ENCODE results near the gene UBE2QL1. TPM values are rescaled to one million over a fixed set of nuclear protein-coding genes. Genes with fewer than 3 reads are reported as not detected.
A peak's percentile ranks its signal among the peaks of the same experiment; 100 is the strongest.

The UBE2QL1 gene
- total RNA-seq, 1 experiment from 2014 or later: 0.50 TPM

DNA sequence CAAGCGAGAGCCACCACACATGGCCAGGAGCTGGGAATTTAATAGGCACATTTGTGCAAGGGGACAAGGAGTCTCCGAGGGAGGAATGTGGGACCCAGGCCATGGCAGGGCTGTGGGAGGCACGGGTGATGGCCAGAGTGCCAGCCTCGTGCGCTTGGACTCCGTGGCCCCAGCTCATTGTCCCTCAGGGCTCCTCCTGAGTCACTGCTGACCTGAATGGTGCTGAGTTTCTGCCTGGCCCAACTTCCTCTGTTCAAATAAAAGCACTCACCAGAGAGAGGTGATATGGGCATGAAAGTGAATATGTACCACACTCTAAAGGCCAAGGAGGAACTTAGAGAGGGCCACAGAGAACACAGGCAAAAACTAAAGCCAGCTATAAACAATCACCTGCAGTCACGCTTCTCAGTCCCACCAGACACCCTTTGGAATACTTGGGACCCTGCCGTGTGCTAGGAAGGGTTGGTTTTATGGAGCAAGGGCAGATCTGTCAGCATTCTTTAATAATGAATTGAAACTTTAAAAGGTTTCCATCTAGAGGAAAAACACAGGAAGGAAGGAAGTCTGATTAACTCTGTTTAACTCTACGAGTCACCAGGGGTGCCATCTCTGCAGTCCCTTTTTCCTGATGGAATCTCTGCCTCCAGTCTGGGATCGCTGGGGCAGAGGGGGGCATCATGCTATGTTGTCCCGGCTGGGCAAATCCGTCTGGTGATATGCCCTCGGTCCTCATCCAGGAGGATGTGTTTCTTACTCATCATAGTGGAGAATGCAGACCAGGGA lies 25.1 kb upstream of the UBE2QL1 start (continued):
- TF ChIP-seq, protein P1, sequence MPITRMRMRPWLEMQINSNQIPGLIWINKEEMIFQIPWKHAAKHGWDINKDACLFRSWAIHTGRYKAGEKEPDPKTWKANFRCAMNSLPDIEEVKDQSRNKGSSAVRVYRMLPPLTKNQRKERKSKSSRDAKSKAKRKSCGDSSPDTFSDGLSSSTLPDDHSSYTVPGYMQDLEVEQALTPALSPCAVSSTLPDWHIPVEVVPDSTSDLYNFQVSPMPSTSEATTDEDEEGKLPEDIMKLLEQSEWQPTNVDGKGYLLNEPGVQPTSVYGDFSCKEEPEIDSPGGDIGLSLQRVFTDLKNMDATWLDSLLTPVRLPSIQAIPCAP (CRISPR knock-in tag; IDR thresholded peaks at IDR 0.05): no peak
- TF ChIP-seq ZNF263 (CRISPR knock-in tag; IDR thresholded peaks at IDR 0.05; ENCODE audit: low read depth): no peak
- no peak for TF ChIP-seq ZNF423 (CRISPR knock-in tag; IDR thresholded peaks at IDR 0.05)
- no peak for TF ChIP-seq RORB (CRISPR knock-in tag; IDR thresholded peaks at IDR 0.05)
- TF ChIP-seq, protein P2, sequence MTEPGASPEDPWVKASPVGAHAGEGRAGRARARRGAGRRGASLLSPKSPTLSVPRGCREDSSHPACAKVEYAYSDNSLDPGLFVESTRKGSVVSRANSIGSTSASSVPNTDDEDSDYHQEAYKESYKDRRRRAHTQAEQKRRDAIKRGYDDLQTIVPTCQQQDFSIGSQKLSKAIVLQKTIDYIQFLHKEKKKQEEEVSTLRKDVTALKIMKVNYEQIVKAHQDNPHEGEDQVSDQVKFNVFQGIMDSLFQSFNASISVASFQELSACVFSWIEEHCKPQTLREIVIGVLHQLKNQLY (CRISPR knock-in tag; IDR thresholded peaks at IDR 0.05): no peak
- TF ChIP-seq SMAD4 (CRISPR knock-in tag; IDR thresholded peaks at IDR 0.05): no peak
- TF ChIP-seq TEAD4 (CRISPR knock-in tag; IDR thresholded peaks at IDR 0.05): no peak
- no peak for TF ChIP-seq ZNF121 (CRISPR knock-in tag; IDR thresholded peaks at IDR 0.05)
- TF ChIP-seq ATF1 (CRISPR knock-in tag; IDR thresholded peaks at IDR 0.05): no peak
- TF ChIP-seq, protein P3, sequence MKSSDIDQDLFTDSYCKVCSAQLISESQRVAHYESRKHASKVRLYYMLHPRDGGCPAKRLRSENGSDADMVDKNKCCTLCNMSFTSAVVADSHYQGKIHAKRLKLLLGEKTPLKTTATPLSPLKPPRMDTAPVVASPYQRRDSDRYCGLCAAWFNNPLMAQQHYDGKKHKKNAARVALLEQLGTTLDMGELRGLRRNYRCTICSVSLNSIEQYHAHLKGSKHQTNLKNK (CRISPR knock-in tag; IDR thresholded peaks at IDR 0.05): no peak

- Mint-ChIP-seq H3K27me3 (ENCODE audit: low read depth) (peaks cover 10% of the 10 kb centered on the region; the same call in 1 of the 2 replicates), H3K4me3 (no peak overlapping the region), H3K9me3 (peaks cover 13% of the 10 kb centered on the region), H3K36me3 (no peaks in the 10 kb centered on the region), H3K27ac (no peak overlapping the region), H3K4me1 (no peaks in the 10 kb centered on the region)
- TF ChIP-seq, protein P4, sequence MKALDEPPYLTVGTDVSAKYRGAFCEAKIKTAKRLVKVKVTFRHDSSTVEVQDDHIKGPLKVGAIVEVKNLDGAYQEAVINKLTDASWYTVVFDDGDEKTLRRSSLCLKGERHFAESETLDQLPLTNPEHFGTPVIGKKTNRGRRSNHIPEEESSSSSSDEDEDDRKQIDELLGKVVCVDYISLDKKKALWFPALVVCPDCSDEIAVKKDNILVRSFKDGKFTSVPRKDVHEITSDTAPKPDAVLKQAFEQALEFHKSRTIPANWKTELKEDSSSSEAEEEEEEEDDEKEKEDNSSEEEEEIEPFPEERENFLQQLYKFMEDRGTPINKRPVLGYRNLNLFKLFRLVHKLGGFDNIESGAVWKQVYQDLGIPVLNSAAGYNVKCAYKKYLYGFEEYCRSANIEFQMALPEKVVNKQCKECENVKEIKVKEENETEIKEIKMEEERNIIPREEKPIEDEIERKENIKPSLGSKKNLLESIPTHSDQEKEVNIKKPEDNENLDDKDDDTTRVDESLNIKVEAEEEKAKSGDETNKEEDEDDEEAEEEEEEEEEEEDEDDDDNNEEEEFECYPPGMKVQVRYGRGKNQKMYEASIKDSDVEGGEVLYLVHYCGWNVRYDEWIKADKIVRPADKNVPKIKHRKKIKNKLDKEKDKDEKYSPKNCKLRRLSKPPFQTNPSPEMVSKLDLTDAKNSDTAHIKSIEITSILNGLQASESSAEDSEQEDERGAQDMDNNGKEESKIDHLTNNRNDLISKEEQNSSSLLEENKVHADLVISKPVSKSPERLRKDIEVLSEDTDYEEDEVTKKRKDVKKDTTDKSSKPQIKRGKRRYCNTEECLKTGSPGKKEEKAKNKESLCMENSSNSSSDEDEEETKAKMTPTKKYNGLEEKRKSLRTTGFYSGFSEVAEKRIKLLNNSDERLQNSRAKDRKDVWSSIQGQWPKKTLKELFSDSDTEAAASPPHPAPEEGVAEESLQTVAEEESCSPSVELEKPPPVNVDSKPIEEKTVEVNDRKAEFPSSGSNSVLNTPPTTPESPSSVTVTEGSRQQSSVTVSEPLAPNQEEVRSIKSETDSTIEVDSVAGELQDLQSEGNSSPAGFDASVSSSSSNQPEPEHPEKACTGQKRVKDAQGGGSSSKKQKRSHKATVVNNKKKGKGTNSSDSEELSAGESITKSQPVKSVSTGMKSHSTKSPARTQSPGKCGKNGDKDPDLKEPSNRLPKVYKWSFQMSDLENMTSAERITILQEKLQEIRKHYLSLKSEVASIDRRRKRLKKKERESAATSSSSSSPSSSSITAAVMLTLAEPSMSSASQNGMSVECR (CRISPR knock-in tag; IDR thresholded peaks at IDR 0.05; ENCODE audit: borderline replicate concordance): no peak
- POLR2A ChIA-PET: no interaction called here
- DNase-seq (ENCODE audit: low spot score) (no peak), ATAC-seq (no peak)
- CTCF ChIA-PET: interaction anchor here (2.2 kb wide), 1 partner anchor 11 kb away, joined by 11 read pairs; no protein-coding TSS in a partner anchor
Observed at GRCh38 chr5:6424110-6424659, 24.5 kb upstream of the UBE2QL1 start.

- TF ChIP-seq, protein P4 (CRISPR knock-in tag; IDR thresholded peaks at IDR 0.05; ENCODE audit: borderline replicate concordance): no peak
- TF ChIP-seq SP1 (CRISPR knock-in tag; conservative IDR thresholded peaks at IDR 0.05): no peak
- TF ChIP-seq ZNF512 (CRISPR knock-in tag; IDR thresholded peaks at IDR 0.05; ENCODE audit: borderline replicate concordance): 0 out of 2 replicates have a peak, but pooled peaks have one; percentile 44
- Mint-ChIP-seq H3K4me1 (no peaks in the 10 kb centered on the region), H3K9me3 (peaks cover 16% of the 10 kb centered on the region), H3K36me3 (no peaks in the 10 kb centered on the region), H3K27me3 (ENCODE audit: low read depth) (peaks cover 10% of the 10 kb centered on the region; the same call in 1 of the 2 replicates), H3K27ac (no peak overlapping the region), H3K4me3 (no peak overlapping the region)
- DNase-seq (ENCODE audit: low spot score): no peak
- POLR2A ChIA-PET: no interaction called here
- CTCF ChIA-PET: no interaction called here
- ATAC-seq: no peak
Observed at GRCh38 chr5:6424700-6425099, 24.0 kb upstream of the UBE2QL1 start.

Data from WTC11 (cell line).